ENCODE data around the gene PLB1. TPM values are rescaled to one million over a fixed set of nuclear protein-coding genes. Genes with fewer than 3 reads are reported as not detected.
A peak's percentile ranks its signal among the peaks of the same experiment; 100 is the strongest.

Gene PLB1
- total RNA-seq, 1 experiment from 2014 or later = 0.40 TPM

DNA sequence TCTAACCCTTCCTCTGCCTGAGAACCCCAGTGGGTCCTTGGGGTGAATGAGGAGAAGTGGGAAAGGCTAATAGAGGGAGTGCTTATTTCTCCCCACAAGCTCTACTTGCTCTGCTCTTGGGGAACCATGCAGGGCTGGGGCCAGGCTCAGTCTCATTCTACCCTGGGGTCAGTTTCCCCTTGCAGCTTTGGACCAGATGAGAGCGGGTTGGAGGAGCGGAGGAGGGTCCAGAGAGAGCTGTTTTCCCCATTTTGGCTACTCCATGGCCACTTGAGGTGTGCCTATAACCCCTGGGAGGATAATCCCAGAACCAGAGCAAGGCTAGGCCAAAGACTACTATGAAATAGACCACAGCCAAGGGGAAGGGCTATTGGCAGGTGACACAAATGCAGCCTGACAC, 29.6 kb downstream of the PLB1 start:
- CTCF ChIA-PET = no interaction called here
- no peak overlapping the region for H3K4me3 ChIP-seq (ENCODE audit: low read length)
- no peak overlapping the region for H3K4me2 ChIP-seq (ENCODE audit: low read length)
- no peaks in the 10 kb centered on the region for H3K4me1 ChIP-seq (ENCODE audit: insufficient read depth, low read length)
- no peak overlapping the region for H3K27ac ChIP-seq (ENCODE audit: low read length)
- H3F3A ChIP-seq (ENCODE audit: low read length, unreplicated experiment) = no peaks in the 10 kb centered on the region
- H3K9me3 ChIP-seq (ENCODE audit: low read length) = no peaks in the 10 kb centered on the region
- H3K9me2 ChIP-seq (replicated peaks; ENCODE audit: low read length) = no peaks in the 10 kb centered on the region
- H3K9ac ChIP-seq (ENCODE audit: low read length) = no peak overlapping the region
- H3K27me3 ChIP-seq (ENCODE audit: low read length) = 0 out of 2 replicates have a peak, but pooled peaks cover 6% of the 10 kb centered on the region
- intact Hi-C loops (cut with micrococcal nuclease) = no loop called here
- no peak overlapping the region for H2AFZ ChIP-seq (ENCODE audit: low read length)
- ATAC-seq = no peak
- no peak for DNase-seq
- no peaks in the 10 kb centered on the region for H4K20me1 ChIP-seq (ENCODE audit: low read length)
- no peaks in the 10 kb centered on the region for H3K79me2 ChIP-seq (ENCODE audit: low read length)
- no peaks in the 10 kb centered on the region for H3K36me3 ChIP-seq (ENCODE audit: low read depth, low read length)
- no peak for TF ChIP-seq EZH2 (IDR thresholded peaks at IDR 0.05; ENCODE audit: low read length, unreplicated experiment)
- TF ChIP-seq, protein P1, sequence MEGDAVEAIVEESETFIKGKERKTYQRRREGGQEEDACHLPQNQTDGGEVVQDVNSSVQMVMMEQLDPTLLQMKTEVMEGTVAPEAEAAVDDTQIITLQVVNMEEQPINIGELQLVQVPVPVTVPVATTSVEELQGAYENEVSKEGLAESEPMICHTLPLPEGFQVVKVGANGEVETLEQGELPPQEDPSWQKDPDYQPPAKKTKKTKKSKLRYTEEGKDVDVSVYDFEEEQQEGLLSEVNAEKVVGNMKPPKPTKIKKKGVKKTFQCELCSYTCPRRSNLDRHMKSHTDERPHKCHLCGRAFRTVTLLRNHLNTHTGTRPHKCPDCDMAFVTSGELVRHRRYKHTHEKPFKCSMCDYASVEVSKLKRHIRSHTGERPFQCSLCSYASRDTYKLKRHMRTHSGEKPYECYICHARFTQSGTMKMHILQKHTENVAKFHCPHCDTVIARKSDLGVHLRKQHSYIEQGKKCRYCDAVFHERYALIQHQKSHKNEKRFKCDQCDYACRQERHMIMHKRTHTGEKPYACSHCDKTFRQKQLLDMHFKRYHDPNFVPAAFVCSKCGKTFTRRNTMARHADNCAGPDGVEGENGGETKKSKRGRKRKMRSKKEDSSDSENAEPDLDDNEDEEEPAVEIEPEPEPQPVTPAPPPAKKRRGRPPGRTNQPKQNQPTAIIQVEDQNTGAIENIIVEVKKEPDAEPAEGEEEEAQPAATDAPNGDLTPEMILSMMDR (conservative IDR thresholded peaks at IDR 0.05; ENCODE audit: low read depth, low read length) = no peak
- no peak for TF ChIP-seq EZH2phosphoT487 (IDR thresholded peaks at IDR 0.05; ENCODE audit: borderline replicate concordance, low read length)
- BruUV-seq (replicated peaks) = no TSS peak
- POLR2A ChIA-PET (ENCODE audit: unreplicated experiment) = no interaction called here

DNA sequence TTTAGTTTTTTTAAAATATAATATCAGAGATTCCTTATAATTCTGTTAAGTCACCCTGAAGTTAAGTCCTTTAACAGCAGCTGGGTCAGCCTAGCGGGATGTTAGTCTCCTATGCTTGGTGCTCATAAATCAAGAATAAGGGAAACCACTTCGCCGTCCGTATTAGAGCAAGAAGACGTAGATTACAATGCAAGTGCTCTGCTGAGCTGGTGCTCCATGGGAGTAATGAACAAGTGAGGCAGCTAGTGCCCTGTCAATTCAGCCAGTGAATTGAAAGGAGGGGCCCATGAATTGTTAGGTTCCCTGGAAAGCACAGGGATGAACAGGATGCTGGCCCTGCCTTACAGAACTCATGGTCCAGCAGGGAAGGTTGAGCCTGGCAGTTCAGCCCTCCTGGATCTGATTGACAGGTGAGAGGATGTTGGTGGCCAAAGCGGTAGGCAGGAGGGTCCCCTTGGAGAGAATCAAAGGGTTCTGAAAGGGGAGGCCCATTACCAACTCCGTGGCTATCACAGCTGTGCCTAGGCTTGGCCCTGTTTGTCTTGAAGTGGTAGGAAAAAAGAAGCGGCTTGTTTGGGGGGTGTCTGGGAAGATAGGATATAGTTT, 30.8 kb downstream of the PLB1 start:
- ChIA-PET POLR2A (ENCODE audit: unreplicated experiment) (no interaction called here), CTCF (no interaction called here)
- Histone ChIP-seq H3F3A (ENCODE audit: low read length, unreplicated experiment) (no peaks in the 10 kb centered on the region), H3K36me3 (ENCODE audit: low read depth, low read length) (no peaks in the 10 kb centered on the region), H3K27me3 (ENCODE audit: low read length) (0 out of 2 replicates have a peak, but pooled peaks cover 6% of the 10 kb centered on the region), H3K4me2 (ENCODE audit: low read length) (no peak overlapping the region), H3K27ac (ENCODE audit: low read length) (no peak overlapping the region), H3K9ac (ENCODE audit: low read length) (no peak overlapping the region), H3K79me2 (ENCODE audit: low read length) (no peaks in the 10 kb centered on the region), H4K20me1 (ENCODE audit: low read length) (no peaks in the 10 kb centered on the region), H3K4me1 (ENCODE audit: insufficient read depth, low read length) (no peaks in the 10 kb centered on the region), H3K9me2 (replicated peaks; ENCODE audit: low read length) (no peaks in the 10 kb centered on the region), H2AFZ (ENCODE audit: low read length) (no peak overlapping the region), H3K4me3 (ENCODE audit: low read length) (no peak overlapping the region), H3K9me3 (ENCODE audit: low read length) (no peaks in the 10 kb centered on the region)
- intact Hi-C loops (cut with micrococcal nuclease) = no loop called here
- BruUV-seq (replicated peaks) = no TSS peak
- TF ChIP-seq EZH2phosphoT487 (IDR thresholded peaks at IDR 0.05; ENCODE audit: borderline replicate concordance, low read length) (no peak), EZH2 (IDR thresholded peaks at IDR 0.05; ENCODE audit: low read length, unreplicated experiment) (no peak)
- TF ChIP-seq, protein P1 (conservative IDR thresholded peaks at IDR 0.05; ENCODE audit: low read depth, low read length) = no peak
- ATAC-seq (no peak), DNase-seq (no peak)

DNA sequence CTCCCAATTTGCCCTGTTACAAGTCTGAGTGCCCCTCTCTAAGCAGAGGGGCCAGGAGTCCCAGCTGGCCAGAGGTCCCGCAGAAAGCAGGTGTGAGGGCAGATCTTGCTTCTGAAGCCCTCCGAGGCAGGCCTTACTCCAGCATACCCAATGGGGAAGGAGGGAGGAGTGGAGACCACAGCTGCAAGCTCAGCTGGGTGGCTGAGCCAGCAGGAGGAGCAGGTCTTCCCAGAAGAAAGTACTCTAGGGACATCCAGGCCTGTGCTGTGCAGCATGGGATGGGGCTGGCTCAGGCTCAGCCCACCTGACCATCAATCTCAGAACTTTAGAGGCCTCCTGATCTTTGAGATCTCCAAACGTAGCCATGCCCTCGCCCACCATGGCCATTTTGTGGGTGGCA, 31.3 kb downstream of the PLB1 start:
- H3F3A ChIP-seq (ENCODE audit: low read length, unreplicated experiment) = no peaks in the 10 kb centered on the region
- H3K4me1 ChIP-seq (ENCODE audit: insufficient read depth, low read length) = no peaks in the 10 kb centered on the region
- BruUV-seq (replicated peaks) = no TSS peak
- H3K9ac ChIP-seq (ENCODE audit: low read length) = no peak overlapping the region
- H2AFZ ChIP-seq (ENCODE audit: low read length) = no peak overlapping the region
- ATAC-seq = peak; percentile 29; the same call in 1 of the 2 replicates
- H3K4me3 ChIP-seq (ENCODE audit: low read length) = no peak overlapping the region
- H3K27ac ChIP-seq (ENCODE audit: low read length) = no peak overlapping the region
- TF ChIP-seq, protein P1 (conservative IDR thresholded peaks at IDR 0.05; ENCODE audit: low read depth, low read length) = no peak
- TF ChIP-seq EZH2phosphoT487 (IDR thresholded peaks at IDR 0.05; ENCODE audit: borderline replicate concordance, low read length) (no peak), EZH2 (IDR thresholded peaks at IDR 0.05; ENCODE audit: low read length, unreplicated experiment) (no peak)
- no peak for DNase-seq
- intact Hi-C loops (cut with micrococcal nuclease) = no loop called here
- H3K4me2 ChIP-seq (ENCODE audit: low read length) = no peak overlapping the region
- no peaks in the 10 kb centered on the region for H3K36me3 ChIP-seq (ENCODE audit: low read depth, low read length)
- CTCF ChIA-PET = no interaction called here
- H3K9me2 ChIP-seq (replicated peaks; ENCODE audit: low read length) = no peaks in the 10 kb centered on the region
- no peaks in the 10 kb centered on the region for H4K20me1 ChIP-seq (ENCODE audit: low read length)
- 0 out of 2 replicates have a peak, but pooled peaks cover 3% of the 10 kb centered on the region for H3K27me3 ChIP-seq (ENCODE audit: low read length)
- POLR2A ChIA-PET (ENCODE audit: unreplicated experiment) = no interaction called here
- no peaks in the 10 kb centered on the region for H3K9me3 ChIP-seq (ENCODE audit: low read length)
- no peaks in the 10 kb centered on the region for H3K79me2 ChIP-seq (ENCODE audit: low read length)
